Tibial nerve (tissue), 4 donors: ENCODE data around the gene HEBP1.

Source experiments
- EP300 ChIP-seq, 2 donors: sonication (generic); formaldehyde crosslinking; IDR thresholded peaks; one replicate each; pipeline ENCODE4 v1.6.1; 2017; ENCODE audit warnings: antibody characterized with exemption in 2 of 2, mild to moderate bottlenecking in 1 of 2
- POLR2A ChIP-seq, 2 donors: fragments of 450-650 bp; IDR thresholded peaks; one replicate each; pipeline ENCODE4 v1.6.1; 2017; ENCODE audit warnings: antibody characterized with exemption in 2 of 2, mild to moderate bottlenecking in 2 of 2, moderate library complexity in 2 of 2
- TF ChIP-seq, protein P1 (sequence below), 5 experiments: fragments of 200-600 bp in 3 of 5; fragments of 450-650 bp in 2 of 5; sonication (generic) in 3 of 5; IDR thresholded peaks; one replicate each; pipeline ENCODE4 v1.5.1; 2016 to 2019; ENCODE audit warnings: antibody characterized with exemption in 5 of 5, mild to moderate bottlenecking in 3 of 5, moderate library complexity in 2 of 5

DNA sequence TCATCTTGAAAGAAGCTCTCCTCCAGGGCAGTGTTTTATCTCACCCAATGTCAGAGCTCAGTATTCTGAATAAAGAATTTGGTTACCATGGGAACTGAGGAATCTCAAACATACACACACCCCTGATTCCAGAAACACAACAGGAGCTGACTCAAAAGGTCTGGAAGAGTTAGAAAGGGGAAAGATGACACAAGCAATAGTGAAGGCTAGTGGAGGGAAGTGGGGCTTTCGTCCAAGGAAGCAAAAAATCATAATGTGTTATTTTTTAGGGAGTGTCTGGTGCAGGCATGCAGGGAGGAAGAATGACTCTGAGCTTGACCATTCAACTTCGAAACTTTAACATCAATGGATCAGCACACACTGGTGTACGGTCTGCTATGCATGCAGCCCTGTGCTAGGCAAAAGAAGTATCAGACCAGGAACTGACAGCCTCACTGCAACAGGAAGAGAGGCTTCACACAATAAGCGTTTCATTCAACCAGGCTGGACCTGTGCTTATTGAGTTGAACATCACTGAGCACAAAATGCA is 20.3 kb downstream of the HEBP1 start:
- TF ChIP-seq, protein P1, sequence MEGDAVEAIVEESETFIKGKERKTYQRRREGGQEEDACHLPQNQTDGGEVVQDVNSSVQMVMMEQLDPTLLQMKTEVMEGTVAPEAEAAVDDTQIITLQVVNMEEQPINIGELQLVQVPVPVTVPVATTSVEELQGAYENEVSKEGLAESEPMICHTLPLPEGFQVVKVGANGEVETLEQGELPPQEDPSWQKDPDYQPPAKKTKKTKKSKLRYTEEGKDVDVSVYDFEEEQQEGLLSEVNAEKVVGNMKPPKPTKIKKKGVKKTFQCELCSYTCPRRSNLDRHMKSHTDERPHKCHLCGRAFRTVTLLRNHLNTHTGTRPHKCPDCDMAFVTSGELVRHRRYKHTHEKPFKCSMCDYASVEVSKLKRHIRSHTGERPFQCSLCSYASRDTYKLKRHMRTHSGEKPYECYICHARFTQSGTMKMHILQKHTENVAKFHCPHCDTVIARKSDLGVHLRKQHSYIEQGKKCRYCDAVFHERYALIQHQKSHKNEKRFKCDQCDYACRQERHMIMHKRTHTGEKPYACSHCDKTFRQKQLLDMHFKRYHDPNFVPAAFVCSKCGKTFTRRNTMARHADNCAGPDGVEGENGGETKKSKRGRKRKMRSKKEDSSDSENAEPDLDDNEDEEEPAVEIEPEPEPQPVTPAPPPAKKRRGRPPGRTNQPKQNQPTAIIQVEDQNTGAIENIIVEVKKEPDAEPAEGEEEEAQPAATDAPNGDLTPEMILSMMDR (IDR thresholded peaks at IDR 0.05): no peak
- TF ChIP-seq POLR2A (IDR thresholded peaks at IDR 0.05): no peak
- TF ChIP-seq EP300 (IDR thresholded peaks at IDR 0.05): peak in 1 of 2 donors; percentile 45
